SU-DHL-6 (cell line): ENCODE measurements around the gene EXOSC10.

Experiments
- H2AFZ ChIP-seq: fragments of 200-600 bp; sonication (generic); 2 replicates; pipeline ENCODE4 v1.6.1; 2014; ENCODE audit warnings: low read depth, mild to moderate bottlenecking, moderate library complexity, mixed read lengths, antibody characterized with exemption, low read length; ENCODE audit not compliant: severe bottlenecking
- H3F3A ChIP-seq: fragments of 200-600 bp; shearing (Covaris generic); 2 replicates; pipeline ENCODE4 v1.6.0; 2016; ENCODE audit warnings: antibody characterized with exemption, mild to moderate bottlenecking; ENCODE audit not compliant: insufficient read depth
- H3K27ac ChIP-seq: fragments of 200-600 bp; sonication (generic); 2 replicates; pipeline ENCODE4 v1.5.1; 2016; ENCODE audit warnings: low read depth, mild to moderate bottlenecking, low read length, moderate library complexity, mixed read lengths
- H3K27me3 ChIP-seq: fragments of 200-600 bp; sonication (generic), shearing (Covaris generic); 2 replicates; pipeline ENCODE4 v1.6.0; 2014; ENCODE audit warnings: mild to moderate bottlenecking, low read length
- H3K36me3 ChIP-seq: fragments of 200-600 bp; sonication (generic); 2 replicates; pipeline ENCODE4 v1.6.1; 2014; ENCODE audit warnings: mild to moderate bottlenecking, low read length, mixed read lengths
- H3K4me2 ChIP-seq: fragments of 300-600, 200-600 bp; shearing (Covaris generic), sonication (generic); 2 replicates; pipeline ENCODE4 v1.6.0; 2014; ENCODE audit warnings: low read length, low read depth, mild to moderate bottlenecking; ENCODE audit not compliant: poor library complexity, severe bottlenecking
- H3K4me3 ChIP-seq: fragments of 200-600 bp; sonication (generic); 2 replicates; pipeline ENCODE4 v1.5.1; 2014; ENCODE audit warnings: antibody characterized with exemption, low read length, mild to moderate bottlenecking, mixed read lengths; ENCODE audit not compliant: insufficient read depth, poor library complexity, severe bottlenecking
- H3K79me2 ChIP-seq: fragments of 200-600 bp; sonication (generic); 2 replicates; pipeline ENCODE4 v1.6.1; 2014; ENCODE audit warnings: mild to moderate bottlenecking, low read length, moderate library complexity; ENCODE audit not compliant: insufficient read depth
- H3K9ac ChIP-seq: fragments of 200-600 bp; sonication (generic); 2 replicates; pipeline ENCODE4 v1.7.0; 2014; ENCODE audit warnings: mild to moderate bottlenecking, low read length
- H3K9me2 ChIP-seq: fragments of 200-600 bp; sonication (generic); replicated peaks from 2 replicates; pipeline ENCODE4 v1.6.1; 2014; ENCODE audit warnings: low read length; ENCODE audit not compliant: insufficient read depth
- H3K9me3 ChIP-seq: fragments of 200-600 bp; sonication (generic); 2 replicates; pipeline ENCODE4 v1.6.1; 2014; ENCODE audit warnings: low read length, mixed read lengths; ENCODE audit not compliant: insufficient read depth
- H4K20me1 ChIP-seq: fragments of 200-600 bp; sonication (generic); 2 replicates; pipeline ENCODE4 v1.6.1; 2014; ENCODE audit warnings: low read depth, mild to moderate bottlenecking, antibody characterized with exemption, low read length, moderate library complexity, mixed read lengths
- EZH2phosphoT487 ChIP-seq: fragments of 200-600 bp; sonication (generic), shearing (Covaris generic); conservative IDR thresholded peaks from 2 replicates; pipeline ENCODE4 v1.6.1; 2018; ENCODE audit warnings: mild to moderate bottlenecking, antibody characterized with exemption, low read length, moderate library complexity, mixed read lengths
- TF ChIP-seq, protein P1 (sequence below): fragments of 200-600 bp; sonication (generic); IDR thresholded peaks from one replicate; pipeline ENCODE4 v1.5.1; 2017; ENCODE audit warnings: antibody characterized with exemption, mild to moderate bottlenecking, low read length, moderate library complexity; ENCODE audit not compliant: insufficient read depth, poor library complexity, severe bottlenecking

The EXOSC10 gene

DNA sequence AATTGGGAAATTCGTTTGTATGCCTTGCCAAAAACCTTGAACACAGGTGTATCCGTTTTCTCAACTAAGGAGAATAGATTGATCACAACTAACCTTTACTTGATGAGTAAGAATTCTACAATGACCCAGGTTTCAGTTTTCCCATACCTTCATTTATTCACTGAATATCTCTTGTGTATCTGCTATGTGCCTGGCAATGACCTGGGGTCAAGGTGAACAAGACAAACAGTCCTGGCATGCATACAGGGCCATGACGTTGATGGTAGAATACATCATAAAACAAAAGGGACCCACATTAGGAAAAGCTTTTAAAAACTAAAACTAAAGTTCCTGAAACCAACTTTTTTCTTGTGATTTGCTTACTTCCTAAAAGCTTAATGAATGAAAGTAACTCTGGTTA, 32.1 kb upstream of the EXOSC10 start:
- H3K27me3 ChIP-seq: no peaks in the 10 kb centered on the region
- H4K20me1 ChIP-seq: no peaks in the 10 kb centered on the region
- H2AFZ ChIP-seq: no peak overlapping the region
- no peaks in the 10 kb centered on the region for H3F3A ChIP-seq
- H3K4me2 ChIP-seq: no peak overlapping the region
- no peak overlapping the region for H3K4me3 ChIP-seq
- no peaks in the 10 kb centered on the region for H3K9me3 ChIP-seq
- no peaks in the 10 kb centered on the region for H3K79me2 ChIP-seq
- TF ChIP-seq, protein P1, sequence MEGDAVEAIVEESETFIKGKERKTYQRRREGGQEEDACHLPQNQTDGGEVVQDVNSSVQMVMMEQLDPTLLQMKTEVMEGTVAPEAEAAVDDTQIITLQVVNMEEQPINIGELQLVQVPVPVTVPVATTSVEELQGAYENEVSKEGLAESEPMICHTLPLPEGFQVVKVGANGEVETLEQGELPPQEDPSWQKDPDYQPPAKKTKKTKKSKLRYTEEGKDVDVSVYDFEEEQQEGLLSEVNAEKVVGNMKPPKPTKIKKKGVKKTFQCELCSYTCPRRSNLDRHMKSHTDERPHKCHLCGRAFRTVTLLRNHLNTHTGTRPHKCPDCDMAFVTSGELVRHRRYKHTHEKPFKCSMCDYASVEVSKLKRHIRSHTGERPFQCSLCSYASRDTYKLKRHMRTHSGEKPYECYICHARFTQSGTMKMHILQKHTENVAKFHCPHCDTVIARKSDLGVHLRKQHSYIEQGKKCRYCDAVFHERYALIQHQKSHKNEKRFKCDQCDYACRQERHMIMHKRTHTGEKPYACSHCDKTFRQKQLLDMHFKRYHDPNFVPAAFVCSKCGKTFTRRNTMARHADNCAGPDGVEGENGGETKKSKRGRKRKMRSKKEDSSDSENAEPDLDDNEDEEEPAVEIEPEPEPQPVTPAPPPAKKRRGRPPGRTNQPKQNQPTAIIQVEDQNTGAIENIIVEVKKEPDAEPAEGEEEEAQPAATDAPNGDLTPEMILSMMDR: no peak
- TF ChIP-seq EZH2phosphoT487: no peak
- H3K36me3 ChIP-seq: peaks cover 10% of the 10 kb centered on the region; the same call in 1 of the 2 replicates
- H3K27ac ChIP-seq: no peak overlapping the region
- H3K9me2 ChIP-seq: no peaks in the 10 kb centered on the region
- no peak overlapping the region for H3K9ac ChIP-seq

DNA sequence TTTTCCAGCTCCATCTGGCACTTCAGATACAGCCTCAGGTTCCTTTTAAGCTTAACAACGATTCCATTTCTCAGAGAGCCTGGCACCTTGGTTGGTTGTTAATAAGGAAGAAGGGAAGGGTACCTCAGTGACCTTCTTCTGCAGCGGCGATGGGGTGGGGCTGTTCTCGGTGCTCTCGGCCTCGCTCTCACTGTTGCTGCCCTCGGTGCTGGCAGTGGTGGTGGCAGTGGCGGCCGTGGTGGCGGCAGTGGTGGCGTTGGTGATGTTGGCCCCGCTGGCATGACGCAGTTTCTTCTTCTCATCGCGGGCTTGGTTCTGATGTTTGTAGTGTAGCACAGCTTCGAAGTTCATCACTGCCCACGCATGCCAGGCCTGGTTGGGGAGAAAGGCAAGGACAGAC, 30.7 kb upstream of the EXOSC10 start:
- H3K79me2 ChIP-seq: no peaks in the 10 kb centered on the region
- H3K36me3 ChIP-seq: peaks cover 14% of the 10 kb centered on the region; the same call in 1 of the 2 replicates
- no peak overlapping the region for H3K9ac ChIP-seq
- TF ChIP-seq, protein P1: no peak
- TF ChIP-seq EZH2phosphoT487: no peak
- H4K20me1 ChIP-seq: no peaks in the 10 kb centered on the region
- no peaks in the 10 kb centered on the region for H3K27me3 ChIP-seq
- H3K9me3 ChIP-seq: no peaks in the 10 kb centered on the region
- H2AFZ ChIP-seq: no peak overlapping the region
- no peaks in the 10 kb centered on the region for H3K9me2 ChIP-seq
- H3K4me2 ChIP-seq: no peak overlapping the region
- H3K27ac ChIP-seq: no peak overlapping the region
- H3F3A ChIP-seq: no peaks in the 10 kb centered on the region
- H3K4me3 ChIP-seq: no peak overlapping the region

DNA sequence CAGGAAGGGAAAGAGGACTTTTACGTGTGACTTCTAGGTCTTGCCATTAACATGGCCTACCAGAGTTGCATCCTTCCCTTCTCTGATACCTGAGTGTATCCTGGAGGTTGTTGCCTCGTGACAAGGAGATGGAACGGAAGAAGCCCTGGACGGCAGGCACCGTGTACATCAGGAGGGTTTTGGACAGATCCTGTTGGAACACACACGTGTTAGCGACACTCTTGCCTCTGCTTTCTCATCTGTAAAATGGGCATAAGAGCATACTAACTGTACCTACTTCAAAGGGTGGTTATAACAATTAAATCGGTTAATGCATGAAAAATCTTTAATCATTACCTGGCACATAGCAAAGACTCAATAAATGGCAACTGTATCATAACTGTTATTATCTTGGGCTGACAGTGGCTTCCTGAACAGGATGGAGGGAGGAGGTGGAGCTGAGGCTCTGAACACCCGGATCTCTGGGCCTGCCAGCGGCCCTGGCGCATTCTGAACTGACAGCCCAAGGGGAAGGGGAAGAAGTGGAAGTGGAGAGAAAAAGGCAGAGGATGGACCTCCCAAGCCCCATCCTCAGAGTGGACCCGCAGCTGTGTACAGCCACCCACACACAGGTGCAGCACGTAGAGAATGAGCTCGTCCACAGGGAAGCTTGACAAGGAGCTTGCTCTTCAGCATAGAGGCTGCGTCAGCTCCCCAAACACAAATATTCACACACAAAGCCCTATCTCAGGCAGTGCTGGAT, 30.2 kb upstream of the EXOSC10 start:
- H3K4me2 ChIP-seq: no peak overlapping the region
- no peaks in the 10 kb centered on the region for H3K9me3 ChIP-seq
- H3F3A ChIP-seq: no peaks in the 10 kb centered on the region
- H2AFZ ChIP-seq: no peak overlapping the region
- H3K79me2 ChIP-seq: no peaks in the 10 kb centered on the region
- H3K9me2 ChIP-seq: no peaks in the 10 kb centered on the region
- H3K36me3 ChIP-seq: peaks cover 14% of the 10 kb centered on the region; the same call in 1 of the 2 replicates
- TF ChIP-seq, protein P1: no peak
- no peak for TF ChIP-seq EZH2phosphoT487
- H3K27ac ChIP-seq: no peak overlapping the region
- H3K27me3 ChIP-seq: no peaks in the 10 kb centered on the region
- no peaks in the 10 kb centered on the region for H4K20me1 ChIP-seq
- H3K4me3 ChIP-seq: no peak overlapping the region
- no peak overlapping the region for H3K9ac ChIP-seq
